Heart right ventricle (tissue), 16 donors: Measurements from ENCODE around the gene TTYH3. TPM values are rescaled to one million over a fixed set of nuclear protein-coding genes. Genes with fewer than 3 reads are reported as not detected.

Experiments used
- ATAC-seq, 8 donors: fragments of 200-7000 bp; cut with Tn5 transposase; one replicate each; pipeline ENCODE4 v1.9.1; 2020; ENCODE audit warnings: mild to moderate bottlenecking in 8 of 8, moderate library complexity in 8 of 8, moderate number of reproducible peaks in 1 of 8
- DNase-seq, 2 donors: peaks; one replicate each; pipeline ENCODE4 v3.0.0-alpha.2; 2020
- H3K27ac ChIP-seq, 10 donors: fragments of 200-600 bp; sonication (generic) in 2 of 10; one replicate each; pipeline versions ENCODE4 v1.5.0 to v1.8.0; 2020 to 2022; ENCODE audit warnings: mild to moderate bottlenecking in 3 of 10
- H3K27me3 ChIP-seq, 7 donors: fragments of 200-600 bp; one replicate each; pipeline ENCODE4 v1.8.0; 2021 to 2022; ENCODE audit warnings: mild to moderate bottlenecking in 2 of 7
- H3K36me3 ChIP-seq, 9 donors: fragments of 200-600 bp; sonication (generic) in 1 of 9; one replicate each; pipeline versions ENCODE4 v1.5.0 to v1.8.0; 2020 to 2022; ENCODE audit warnings: mild to moderate bottlenecking in 2 of 9
- H3K4me1 ChIP-seq, 9 donors: fragments of 200-600 bp; sonication (generic) in 1 of 9; one replicate each; pipeline versions ENCODE4 v1.5.0 to v1.8.0; 2020 to 2022; ENCODE audit warnings: mild to moderate bottlenecking in 4 of 9
- H3K4me3 ChIP-seq, 10 donors: fragments of 200-600 bp; sonication (generic) in 2 of 10; one replicate each; pipeline versions ENCODE4 v1.5.0 to v1.8.0; 2020 to 2022; ENCODE audit warnings: mild to moderate bottlenecking in 7 of 10, moderate library complexity in 2 of 10
- H3K9me3 ChIP-seq, 11 donors: fragments of 200-600 bp in 10 of 11; sonication (generic) in 2 of 11; one replicate each; pipeline versions ENCODE4 v1.5.0 to v1.8.0; 2013 to 2022; ENCODE audit warnings: mild to moderate bottlenecking in 2 of 11, control low read depth in 1 of 11, moderate library complexity in 1 of 11
- CTCF ChIP-seq, 9 donors: fragments of 200-600 bp; sonication (generic) in 2 of 9; IDR thresholded peaks; one replicate each; pipeline versions ENCODE4 v1.5.0 to v1.8.0; 2021 to 2022; ENCODE audit warnings: antibody characterized with exemption in 9 of 9, mild to moderate bottlenecking in 5 of 9, moderate library complexity in 1 of 9
- WGBS, 2 donors: extraction: QIAGEN DNeasy Blood & Tissue Kit; methylation state at CpG; one replicate each; pipeline ENCODE4 v1.1.7; 2013; ENCODE audit warnings: inconsistent platforms in 1 of 2; 5-methylcytosine and 5-hydroxymethylcytosine counted together
- intact Hi-C, 10 donors: fragments of 100-400 bp; cut with DNase I; formaldehyde crosslinking; loops; one replicate each; pipeline versions ENCODE4 v1.11.1 to v1.14.2; 2022
- polyA plus RNA-seq, 2 donors: library from polyadenylated mRNA; stranded (reverse); fragments of 200-250 nt; gene quantifications; one replicate each; pipeline ENCODE4 v1.2.3, GENCODE V29; 2013
- total RNA-seq, 10 donors: library from RNA; stranded (reverse); fragmentation: NEBNext Ultra II Directional in 3 of 10; extraction: Animal tissue kit (Norgen Biotek cat#: 25700) in 3 of 10; gene quantifications; one replicate each; pipeline versions ENCODE4 v1.2.1 to v1.2.4, GENCODE V29; 2021 to 2023
- donor health status: Arrhythmogenic right ventricular cardiomyopathy.
- donor health status: ischemic (EF 13 %, LVEDD 7.1; RV severe dilation, severe dysfunction).
- donor health status: healthy with polysubstance abuse.
- donor health status: DM: no; HTN: yes; CAD: no.
- donor health status: DM: no; HTN: no; CAD: no.
- donor health status: ischemic (EF 25% LVEDD 6.9; RV normal size, moderate dysfunction).
- donor health status: ischemic (EF 25% LVEDD 5.7; RV mildly dilated, moderate dysfunction).
- donor health status: healthy.
- donor health status: DM: yes; HTN: yes; CAD: no.
- donor health status: Ischemic cardiomyopathy.
- donor health status: ischemic (EF 35%, LVEDD 5.7; RV mildly dilated, moderate dysfunction).
- donor health status: nonischemic (EF 11% LVEDD 7.7; RV severe dilation, severe dysfunction).
- donor health status: DM: yes; HTN: yes; CAD: no.
- donor health status: PGD.
- donor health status: ischemic (EF 29% LVEDD 5.4; RV normal size, mild dysfunction).
- donor health status: nonischemic (EF 23%, LVEDD 6.1; RV moderate dilation, normal function).

TTYH3 gene
- total and polyA plus RNA-seq, 12 donors = 7.0 to 37.5 (median 9.0) TPM

GRCh38 chr7:2633538-2634266, 1.9 kb downstream of the TTYH3 start:
- 41 to 47% methylated on average over 22 of the region's 22 CpGs for WGBS, 2 donors
- H3K9me3 ChIP-seq = no peaks in the 10 kb centered on the region
- no peak for TF ChIP-seq CTCF (IDR thresholded peaks at IDR 0.05)
- peak overlapping the region in 9 of 10 donors; percentile 54 to 96 (median 85) for H3K27ac ChIP-seq
- peaks cover 0 to 9% (median 0%) of the 10 kb centered on the region in 9 donors for H3K36me3 ChIP-seq
- H3K4me3 ChIP-seq = peak overlapping the region in 9 of 10 donors; percentile 79 to 96 (median 90)
- H3K27me3 ChIP-seq = no peaks in the 10 kb centered on the region
- H3K4me1 ChIP-seq = peaks cover 21 to 81% (median 73%) of the 10 kb centered on the region in 9 donors
- ATAC-seq (peak in 3 of 8 donors; percentile 2 to 35 (median 5)), DNase-seq (no peak)
- intact Hi-C loops = no loop called here

GRCh38 chr7:2634267-2635145, 2.7 kb downstream of the TTYH3 start:
- peaks cover 0 to 12% (median 0%) of the 10 kb centered on the region in 9 donors for H3K36me3 ChIP-seq
- peak overlapping the region in 7 of 10 donors; percentile 79 to 96 (median 91) for H3K4me3 ChIP-seq
- peaks cover 28 to 89% (median 81%) of the 10 kb centered on the region in 9 donors for H3K4me1 ChIP-seq
- intact Hi-C loops = no loop called here
- peak overlapping the region in 8 of 10 donors; percentile 81 to 96 (median 86) for H3K27ac ChIP-seq
- ATAC-seq (no peak), DNase-seq (no peak)
- H3K27me3 ChIP-seq = no peaks in the 10 kb centered on the region
- TF ChIP-seq CTCF (IDR thresholded peaks at IDR 0.05) = no peak
- no peaks in the 10 kb centered on the region for H3K9me3 ChIP-seq
- WGBS, 2 donors = 84 to 86% methylated on average over 22 of the region's 22 CpGs

GRCh38 chr7:2635148-2635668, 3.4 kb downstream of the TTYH3 start:
- ATAC-seq (no peak), DNase-seq (no peak)
- Histone ChIP-seq H3K4me1 (peaks cover 28 to 92% (median 82%) of the 10 kb centered on the region in 9 donors), H3K27ac (peak overlapping the region in 4 of 10 donors; percentile 43 to 96 (median 58)), H3K9me3 (no peaks in the 10 kb centered on the region), H3K36me3 (peaks cover 0 to 14% (median 0%) of the 10 kb centered on the region in 9 donors), H3K27me3 (no peaks in the 10 kb centered on the region), H3K4me3 (no peak overlapping the region)
- intact Hi-C loops = no loop called here
- 90 to 94% methylated on average over 15 of the region's 15 CpGs for WGBS, 2 donors
- TF ChIP-seq CTCF (IDR thresholded peaks at IDR 0.05) = no peak
